Measurements from ENCODE around the gene CTDNEP1. TPM values are rescaled to one million over a fixed set of nuclear protein-coding genes. Genes with fewer than 3 reads are reported as not detected.

The CTDNEP1 gene
- total RNA-seq, result 100 to 1,000 TPM; 208 to 332 (median 254) TPM
- polyA plus RNA-seq, result 100 to 1,000 TPM; 171 to 281 (median 196) TPM
- long read RNA-seq, donor 1, transcript CTDNEP1-210 (8 exons, 1,708 nt), result major isoform, 51 of 73 reads
- long read RNA-seq, donor 1, partial matches to known transcripts, result 6 of 73 reads
- long read RNA-seq, donor 1, other reads (novel, unspliced or antisense), result 11 of 73 reads
- long read RNA-seq, donor 2, transcript CTDNEP1-204 (2 exons, 393 nt), result minor isoform, 6 of 181 reads
- long read RNA-seq, donor 2, transcript CTDNEP1-210 (8 exons, 1,708 nt), result major isoform, 144 of 181 reads
- long read RNA-seq, donor 2, partial matches to known transcripts, result 13 of 181 reads
- long read RNA-seq, donor 2, other reads (novel, unspliced or antisense), result 15 of 181 reads

DNA sequence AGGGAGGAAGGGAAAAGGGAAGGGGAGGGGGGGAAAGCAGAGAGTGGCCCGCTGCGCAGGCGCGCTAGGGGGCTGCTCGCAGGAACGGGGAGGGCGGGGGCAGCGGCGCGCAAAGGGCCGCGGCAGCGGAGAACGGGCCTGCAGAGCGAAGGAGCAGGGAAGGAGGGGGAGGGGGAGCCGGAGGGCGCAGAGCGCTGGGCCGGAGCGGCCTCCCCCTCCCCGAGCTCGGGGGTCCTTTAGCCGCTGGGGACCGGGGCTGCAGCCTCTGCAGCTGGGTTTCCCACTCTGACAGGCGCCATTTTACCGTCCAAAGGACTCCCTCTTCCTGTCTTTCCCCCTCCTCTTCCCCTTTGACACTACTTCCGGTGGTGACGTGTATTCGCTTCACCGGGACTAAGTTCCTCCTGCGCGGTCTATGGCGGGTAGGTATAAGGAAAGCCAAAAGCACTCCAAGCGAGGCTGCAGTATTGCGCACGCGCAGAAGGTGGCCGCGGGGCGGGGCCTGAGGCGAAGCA, at the start of gene CTDNEP1:
Gene CTDNEP1 (minus strand): TSS at position 74 of the 515 bp plus-strand sequence. CDS start 438 bp downstream, outside the sequence.
- Histone ChIP-seq H3K4me3 (peak within 1 kb of the TSS; percentile 99), H3K9me3 (no peaks in the 10 kb centered on the region), H3K36me3 (ENCODE audit: insufficient read depth in 1 of 2, low read depth in 1 of 2) (peaks cover 2 to 42% of the 10 kb centered on the region in 2 donors), H3K27ac (peak within 1 kb of the TSS; percentile 99), H3K27me3 (ENCODE audit: insufficient read depth in 3 of 3, low read length in 2 of 3) (no peaks in the 10 kb centered on the region), H3K4me1 (peaks cover 45% of the 10 kb centered on the region)
- 0 to 1% (median 0%) methylated on average over 15 to 41 of the region's 41 CpGs for WGBS, 3 donors
- TF ChIP-seq, protein P1, sequence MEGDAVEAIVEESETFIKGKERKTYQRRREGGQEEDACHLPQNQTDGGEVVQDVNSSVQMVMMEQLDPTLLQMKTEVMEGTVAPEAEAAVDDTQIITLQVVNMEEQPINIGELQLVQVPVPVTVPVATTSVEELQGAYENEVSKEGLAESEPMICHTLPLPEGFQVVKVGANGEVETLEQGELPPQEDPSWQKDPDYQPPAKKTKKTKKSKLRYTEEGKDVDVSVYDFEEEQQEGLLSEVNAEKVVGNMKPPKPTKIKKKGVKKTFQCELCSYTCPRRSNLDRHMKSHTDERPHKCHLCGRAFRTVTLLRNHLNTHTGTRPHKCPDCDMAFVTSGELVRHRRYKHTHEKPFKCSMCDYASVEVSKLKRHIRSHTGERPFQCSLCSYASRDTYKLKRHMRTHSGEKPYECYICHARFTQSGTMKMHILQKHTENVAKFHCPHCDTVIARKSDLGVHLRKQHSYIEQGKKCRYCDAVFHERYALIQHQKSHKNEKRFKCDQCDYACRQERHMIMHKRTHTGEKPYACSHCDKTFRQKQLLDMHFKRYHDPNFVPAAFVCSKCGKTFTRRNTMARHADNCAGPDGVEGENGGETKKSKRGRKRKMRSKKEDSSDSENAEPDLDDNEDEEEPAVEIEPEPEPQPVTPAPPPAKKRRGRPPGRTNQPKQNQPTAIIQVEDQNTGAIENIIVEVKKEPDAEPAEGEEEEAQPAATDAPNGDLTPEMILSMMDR (IDR thresholded peaks at IDR 0.05), result no peak
- ATAC-seq, result peak; percentile 86 to 92 (median 88)
- intact Hi-C loops (cut with DNase I), result loop anchor here in 1 of 2 donors (1.0 kb wide), 1 partner anchor 45 kb away; no protein-coding TSS in a partner anchor
- DNase-seq, result peak; percentile 97 to 99

DNA sequence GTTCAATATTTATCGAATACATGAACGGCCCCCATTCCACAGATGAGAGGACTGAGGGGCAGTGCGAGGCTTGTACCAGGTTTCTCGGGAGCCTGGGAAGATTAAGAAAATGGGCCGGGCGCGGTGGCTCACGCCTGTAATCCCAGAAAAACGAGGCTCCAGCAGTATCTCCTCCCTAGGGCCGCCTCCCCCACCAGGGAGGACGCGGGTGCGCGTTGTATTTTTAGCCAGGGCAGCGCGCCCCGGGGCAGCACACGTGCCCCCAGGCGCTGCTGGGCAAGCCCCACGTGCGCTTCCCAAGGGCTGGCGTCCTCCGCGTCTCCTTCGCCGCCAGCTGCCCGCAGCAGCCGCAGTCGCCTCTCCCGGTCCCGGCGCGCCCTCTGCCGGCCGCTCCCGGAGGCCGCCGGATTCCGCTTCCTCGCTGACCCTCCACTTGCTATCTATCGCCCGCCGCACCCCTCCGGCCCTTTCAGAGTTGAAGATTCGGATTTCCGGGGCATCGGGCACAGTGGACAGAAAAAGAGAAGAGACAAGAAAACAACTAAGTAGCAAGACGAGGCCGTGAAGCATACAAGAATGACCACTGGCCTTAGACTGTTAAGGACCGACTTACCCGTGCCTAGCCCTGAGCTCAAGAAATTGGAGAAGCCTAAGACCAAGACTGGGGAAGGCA, 44.8 kb upstream of the CTDNEP1 start:
- WGBS, 3 donors, result 1 to 3% (median 2%) methylated on average over 51 of the region's 51 CpGs
- H3K27me3 ChIP-seq (ENCODE audit: insufficient read depth in 3 of 3, low read length in 2 of 3), result peaks cover 0 to 9% (median 0%) of the 10 kb centered on the region in 3 donors
- ATAC-seq, result peak; percentile 82 to 92 (median 83)
- peak; percentile 90 to 95 for DNase-seq
- intact Hi-C loops (cut with DNase I), result loop anchor here (1.0 to 5.0 kb wide), 5 partner anchors 16 to 249 kb away; partner anchors contain the start of genes ELP5 (in 1 of the 2) and SLC2A4 (in 1 of the 2)
- H3K36me3 ChIP-seq (ENCODE audit: insufficient read depth in 1 of 2, low read depth in 1 of 2), result no peaks in the 10 kb centered on the region
- peak overlapping the region; percentile 91 for H3K27ac ChIP-seq
- H3K4me3 ChIP-seq, result peak overlapping the region; percentile 43
- H3K9me3 ChIP-seq, result no peaks in the 10 kb centered on the region
- TF ChIP-seq, protein P1 (IDR thresholded peaks at IDR 0.05), result peak; percentile 98
- peaks cover 27% of the 10 kb centered on the region for H3K4me1 ChIP-seq

DNA sequence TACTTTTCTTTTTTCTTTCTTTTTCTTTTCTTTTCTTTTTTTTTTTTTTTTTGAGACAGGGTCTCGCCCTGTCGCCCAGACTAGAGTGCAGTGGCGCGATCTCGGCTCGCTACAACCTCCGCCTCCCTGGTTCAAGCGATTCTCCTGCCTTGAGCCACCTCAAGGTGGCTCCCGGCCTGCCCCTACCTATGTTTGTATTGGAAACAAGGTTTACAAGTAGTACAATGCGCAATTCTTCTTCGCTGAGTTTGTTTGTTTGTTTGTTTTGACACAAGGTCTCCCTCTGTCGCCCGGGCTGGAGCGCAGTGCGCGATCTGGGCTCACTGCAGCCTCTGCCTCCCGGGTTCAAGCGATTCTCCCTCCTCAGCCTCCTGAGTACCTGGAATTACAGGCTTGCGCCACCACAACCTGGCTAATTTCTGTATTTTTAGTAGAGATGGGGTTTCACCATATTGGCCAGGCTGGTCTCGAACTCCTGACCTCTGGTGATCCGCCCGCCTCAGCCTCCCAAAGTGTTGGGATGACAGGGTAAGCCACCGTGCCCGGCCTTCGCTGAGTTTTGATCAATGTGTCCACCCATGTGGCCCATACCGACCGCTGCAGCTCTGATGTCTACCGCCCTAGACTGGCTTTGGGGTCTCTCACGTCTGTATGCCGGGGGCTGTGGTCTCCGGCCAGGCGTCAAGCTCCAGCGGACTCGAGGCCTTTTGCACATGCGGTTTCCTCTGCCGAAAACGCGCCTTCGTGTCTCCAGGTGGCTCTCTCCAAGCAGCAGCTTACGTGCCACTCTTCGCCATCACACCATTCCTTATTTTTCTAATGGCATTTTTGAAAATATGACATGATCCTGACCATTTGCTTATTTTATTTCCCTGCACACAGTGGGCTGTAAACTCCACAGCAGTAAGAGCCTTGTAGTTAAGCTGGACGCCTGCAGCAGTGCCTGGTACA, 44.0 kb upstream of the CTDNEP1 start:
- Histone ChIP-seq H3K9me3 (no peaks in the 10 kb centered on the region), H3K4me3 (peak overlapping the region; percentile 58), H3K27ac (peak overlapping the region; percentile 91), H3K4me1 (peaks cover 35% of the 10 kb centered on the region), H3K27me3 (ENCODE audit: insufficient read depth in 3 of 3, low read length in 2 of 3) (peaks cover 0 to 9% (median 0%) of the 10 kb centered on the region in 3 donors), H3K36me3 (ENCODE audit: insufficient read depth in 1 of 2, low read depth in 1 of 2) (no peaks in the 10 kb centered on the region)
- TF ChIP-seq, protein P1 (IDR thresholded peaks at IDR 0.05), result no peak
- no peak for DNase-seq
- intact Hi-C loops (cut with DNase I), result loop anchor here (1.0 to 5.0 kb wide), 5 partner anchors 15 to 248 kb away; partner anchors contain the start of genes ELP5 (in 1 of the 2) and SLC2A4 (in 1 of the 2)
- peak in 1 of 4 donors; percentile 10 for ATAC-seq
- 67 to 69% (median 69%) methylated on average over 38 to 42 of the region's 42 CpGs for WGBS, 3 donors

DNA sequence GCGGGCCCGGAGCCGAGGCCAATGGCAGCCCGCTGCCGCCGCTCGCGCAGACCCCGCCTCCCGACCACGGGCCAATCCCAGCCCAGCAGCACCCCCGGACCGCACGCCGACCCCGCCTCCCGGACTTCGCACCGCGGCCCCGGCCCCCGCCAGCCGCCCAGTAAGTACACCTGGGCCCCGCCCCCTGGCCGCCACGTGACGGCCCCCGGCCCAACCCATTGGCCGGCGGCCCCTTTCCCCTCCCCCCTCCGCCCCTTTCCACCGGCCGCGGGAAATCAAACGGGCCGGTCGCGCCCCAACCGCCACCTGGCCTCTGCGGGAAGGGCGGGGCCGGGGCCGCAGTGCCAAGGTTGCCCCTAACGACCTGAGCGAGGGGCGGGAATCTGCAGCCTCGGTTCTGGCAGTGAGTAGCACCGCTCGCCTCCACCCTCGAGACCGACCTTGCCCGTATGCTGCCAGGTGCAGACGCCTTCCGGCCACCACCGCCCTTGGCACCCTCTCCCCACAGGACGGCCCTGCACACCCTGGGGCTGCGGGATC, 43.1 kb upstream of the CTDNEP1 start, which contains the start of gene YBX2:
Gene YBX2 (minus strand): TSS at position 26 of the 540 bp plus-strand sequence. CDS start 139 bp downstream, outside the sequence.
- H3K9me3 ChIP-seq, result no peaks in the 10 kb centered on the region
- TF ChIP-seq, protein P1 (IDR thresholded peaks at IDR 0.05), result no peak
- peak within 1 kb of the TSS; percentile 58 for H3K4me3 ChIP-seq
- H3K27ac ChIP-seq, result peak within 1 kb of the TSS; percentile 91
- 2 to 6% (median 2%) methylated on average over 18 to 57 of the region's 57 CpGs for WGBS, 3 donors
- DNase-seq (peak; percentile 81 to 93), ATAC-seq (peak; percentile 50 to 61 (median 51))
- no peaks in the 10 kb centered on the region for H3K36me3 ChIP-seq (ENCODE audit: insufficient read depth in 1 of 2, low read depth in 1 of 2)
- H3K4me1 ChIP-seq, result peaks cover 40% of the 10 kb centered on the region
- H3K27me3 ChIP-seq (ENCODE audit: insufficient read depth in 3 of 3, low read length in 2 of 3), result peaks cover 0 to 9% (median 0%) of the 10 kb centered on the region in 3 donors
- intact Hi-C loops (cut with DNase I), result loop anchor here in 1 of 2 donors (5.0 kb wide), 1 partner anchor 247 kb away; no protein-coding TSS in a partner anchor
